Neutrophil (primary cell): ENCODE results near the gene MLN.

Source experiments
- H3K27ac ChIP-seq: fragments of 200-600 bp; sonication (generic); 2 replicates; pipeline ENCODE4 v1.5.1; 2016; ENCODE audit warnings: mild to moderate bottlenecking, moderate library complexity
- H3K27me3 ChIP-seq: fragments of 200-600 bp; sonication (generic); 2 replicates; pipeline ENCODE4 v1.6.0; 2016; ENCODE audit warnings: mild to moderate bottlenecking
- H3K36me3 ChIP-seq: fragments of 200-600 bp; sonication (generic); 2 replicates; pipeline ENCODE4 v1.5.1; 2017
- H3K4me1 ChIP-seq, 2 experiments: fragments of 200-600 bp in 1 of 2; sonication (generic) in 1 of 2; 1 replicate in 1 of 2; 2 replicates in 1 of 2; pipeline versions ENCODE4 v1.5.1 to v1.6.1; 2013 to 2016; ENCODE audit warnings: low read depth in 1 of 2, low read length in 1 of 2, mild to moderate bottlenecking in 1 of 2, moderate library complexity in 1 of 2; ENCODE audit not compliant: control insufficient read depth in 1 of 2, insufficient read depth in 1 of 2
- H3K4me3 ChIP-seq, 2 experiments: fragments of 200-600 bp in 1 of 2; sonication (generic) in 1 of 2; 1 replicate in 1 of 2; 2 replicates in 1 of 2; pipeline ENCODE4 v1.5.1; 2013 to 2016; ENCODE audit warnings: low read depth in 1 of 2, low read length in 1 of 2, mild to moderate bottlenecking in 1 of 2, moderate library complexity in 1 of 2
- H3K9me3 ChIP-seq: fragments of 200-600 bp; sonication (generic); 2 replicates; pipeline ENCODE4 v1.5.1; 2016
- CTCF ChIP-seq: fragments of 200-600 bp; sonication (generic); IDR thresholded peaks from 2 replicates; pipeline ENCODE4 v1.5.1; 2016; ENCODE audit warnings: antibody characterized with exemption

MLN gene

GRCh38 chr6:33755070-33755869 is 48.5 kb downstream of the MLN start:
- Histone ChIP-seq H3K27me3 (no peaks in the 10 kb centered on the region), H3K27ac (no peak overlapping the region), H3K36me3 (no peaks in the 10 kb centered on the region), H3K4me3 (no peak overlapping the region), H3K9me3 (no peaks in the 10 kb centered on the region), H3K4me1 (no peaks in the 10 kb centered on the region)
- no peak for TF ChIP-seq CTCF

- Histone ChIP-seq H3K4me3 (no peak overlapping the region), H3K36me3 (no peaks in the 10 kb centered on the region), H3K4me1 (no peaks in the 10 kb centered on the region), H3K27ac (no peak overlapping the region), H3K9me3 (no peaks in the 10 kb centered on the region), H3K27me3 (no peaks in the 10 kb centered on the region)
- no peak for TF ChIP-seq CTCF
Measured at GRCh38 chr6:33754222-33754621, 49.6 kb downstream of the MLN start.

GRCh38 chr6:33752646-33753015 is 51.2 kb downstream of the MLN start:
- TF ChIP-seq CTCF = no peak
- Histone ChIP-seq H3K4me1 (no peaks in the 10 kb centered on the region), H3K27ac (no peak overlapping the region), H3K27me3 (no peaks in the 10 kb centered on the region), H3K36me3 (no peaks in the 10 kb centered on the region), H3K4me3 (no peak overlapping the region), H3K9me3 (no peaks in the 10 kb centered on the region)

- Histone ChIP-seq H3K27ac (no peak overlapping the region), H3K36me3 (no peaks in the 10 kb centered on the region), H3K9me3 (no peaks in the 10 kb centered on the region), H3K27me3 (no peaks in the 10 kb centered on the region), H3K4me1 (no peaks in the 10 kb centered on the region), H3K4me3 (no peak overlapping the region)
- TF ChIP-seq CTCF = no peak
Measured at GRCh38 chr6:33751771-33752645, 51.8 kb downstream of the MLN start.

GRCh38 chr6:33750244-33750991 is 53.4 kb downstream of the MLN start:
- Histone ChIP-seq H3K9me3 (no peaks in the 10 kb centered on the region), H3K27ac (no peak overlapping the region)

More at GRCh38 chr6:33750244-33750991, 53.4 kb downstream of the MLN start:
- Histone ChIP-seq H3K4me3 (no peak overlapping the region), H3K36me3 (no peaks in the 10 kb centered on the region), H3K4me1 (no peaks in the 10 kb centered on the region), H3K27me3 (no peaks in the 10 kb centered on the region)
- TF ChIP-seq CTCF = no peak
